HCT116 (cell line): ENCODE measurements around the gene PODNL1. TPM values are rescaled to one million over a fixed set of nuclear protein-coding genes. Genes with fewer than 3 reads are reported as not detected.

Source experiments
- ATAC-seq: fragments of 200-7000 bp; cut with Tn5 transposase; 2 replicates; pipeline ENCODE4 v1.9.1; 2020; ENCODE audit warnings: mild to moderate bottlenecking, moderate library complexity
- BruUV-seq: library from RNA; stranded (reverse); fragments of 400-500 nt; replicated peaks from 2 replicates; lab custom pipeline; 2021; lab: Mats Ljungman, UMichigan
- CTCF ChIA-PET: fragments of 300-600 bp; sonication (Branson Sonifier 250); formaldehyde crosslinking; loops from one replicate; lab custom pipeline; 2021; ENCODE audit warnings: antibody characterized with exemption; lab: Charles Lee
- POLR2A ChIA-PET: fragments of 300-600, 350-600 bp; sonication (Branson Sonifier 250); formaldehyde crosslinking; loops from one replicate; lab custom pipeline; 2021; ENCODE audit warnings: antibody characterized with exemption; lab: Charles Lee
- RAD21 ChIA-PET, 2 experiments: fragments of 300-600 bp; sonication (Branson Sonifier 250); formaldehyde crosslinking; loops; one replicate each; lab custom pipeline; 2023; ENCODE audit warnings: low total read pairs in 2 of 2; ENCODE audit not compliant: uncharacterized antibody in 2 of 2, unreplicated experiment in 2 of 2, low non-redundant PET in 1 of 2; lab: Charles Lee
- DNase-seq: peaks from one replicate; pipeline ENCODE4 v3.0.0-alpha.2; 2010; ENCODE audit warnings: low read depth, low spot score
- H2AFZ ChIP-seq: fragments of 200-600 bp; shearing (Covaris generic), sonication (generic); 2 replicates; pipeline ENCODE4 v1.6.1; 2017; ENCODE audit warnings: low read depth, mixed run types, mixed read lengths, antibody characterized with exemption, low read length; ENCODE audit not compliant: poor library complexity, severe bottlenecking
- H3K27ac ChIP-seq: 2 replicates; pipeline ENCODE4 v1.5.1; 2012; ENCODE audit warnings: low read depth, low read length
- H3K27me3 ChIP-seq: fragments of 200-600 bp; sonication (generic); 2 replicates; pipeline ENCODE4 v1.6.1; 2016; ENCODE audit warnings: mixed run types, low read length, mixed read lengths; ENCODE audit not compliant: insufficient read depth
- H3K36me3 ChIP-seq, 2 experiments: fragments of 200-500 bp in 1 of 2; fragments of 200-600 bp in 1 of 2; sonication (Bioruptor generic) in 1 of 2; sonication (generic) in 1 of 2; 2 replicates each; pipeline versions ENCODE4 v1.5.1 to v1.6.1; 2014 to 2016; ENCODE audit warnings: low read length in 2 of 2, inconsistent platforms in 1 of 2, mixed read lengths in 1 of 2, mixed run types in 1 of 2; ENCODE audit not compliant: insufficient read depth in 2 of 2, control insufficient read depth in 1 of 2
- H3K4me1 ChIP-seq, 2 experiments: fragments of 200-600 bp in 1 of 2; sonication (generic) in 1 of 2; 2 replicates each; pipeline versions ENCODE4 v1.5.1 to v1.6.1; 2012 to 2017; ENCODE audit warnings: low read length in 2 of 2, inconsistent platforms in 1 of 2, mild to moderate bottlenecking in 1 of 2, mixed read lengths in 1 of 2, mixed run types in 1 of 2, moderate library complexity in 1 of 2; ENCODE audit not compliant: insufficient read depth in 2 of 2, control insufficient read depth in 1 of 2
- H3K4me2 ChIP-seq: fragments of 200-600 bp; sonication (generic); 2 replicates; pipeline ENCODE4 v1.6.1; 2017; ENCODE audit warnings: mixed run types, low read length, mixed read lengths
- H3K4me3 ChIP-seq, 2 experiments: fragments of 200-600 bp in 1 of 2; sonication (generic) in 1 of 2; replicated peaks in 1 of 2; 2 replicates each; pipeline ENCODE4 v1.5.1; 2011 to 2016; ENCODE audit warnings: low read length in 2 of 2, control low read depth in 1 of 2, low read depth in 1 of 2, mild to moderate bottlenecking in 1 of 2, mixed read lengths in 1 of 2, mixed run types in 1 of 2
- H3K79me2 ChIP-seq: fragments of 200-600 bp; sonication (generic); 2 replicates; pipeline ENCODE4 v1.6.1; 2017; ENCODE audit warnings: mild to moderate bottlenecking, mixed run types, low read length, moderate library complexity, mixed read lengths; ENCODE audit not compliant: insufficient read depth
- H3K9ac ChIP-seq: fragments of 200-600 bp; sonication (generic); 2 replicates; pipeline ENCODE4 v1.6.1; 2016; ENCODE audit warnings: low read length, mixed read lengths
- H3K9me2 ChIP-seq: fragments of 200-600 bp; sonication (generic), shearing (Covaris generic); 2 replicates; pipeline ENCODE4 v1.6.1; 2017; ENCODE audit warnings: mixed run types, mild to moderate bottlenecking, moderate library complexity; ENCODE audit not compliant: insufficient read depth
- H3K9me3 ChIP-seq, 2 experiments: fragments of 200-500 bp in 1 of 2; fragments of 200-600 bp in 1 of 2; sonication (Bioruptor generic) in 1 of 2; sonication (generic) in 1 of 2; 2 replicates each; pipeline ENCODE4 v1.6.1; 2014 to 2017; ENCODE audit warnings: low read length in 2 of 2, mixed read lengths in 2 of 2, inconsistent platforms in 1 of 2, low read depth in 1 of 2, mild to moderate bottlenecking in 1 of 2, mixed run types in 1 of 2, moderate library complexity in 1 of 2; ENCODE audit not compliant: control insufficient read depth in 1 of 2, insufficient read depth in 1 of 2
- H4K20me1 ChIP-seq: fragments of 200-600 bp; sonication (generic), shearing (Covaris generic); 2 replicates; pipeline ENCODE4 v1.6.1; 2017; ENCODE audit warnings: mixed run types, mild to moderate bottlenecking, moderate library complexity; ENCODE audit not compliant: insufficient read depth
- ATF3 ChIP-seq: IDR thresholded peaks from 2 replicates; pipeline ENCODE4 v1.6.1; 2012
- EGR1 ChIP-seq: IDR thresholded peaks from 2 replicates; pipeline ENCODE4 v1.6.1; 2012; ENCODE audit warnings: low read depth
- EZH2 ChIP-seq: fragments of 200-600 bp; sonication (generic); IDR thresholded peaks from 2 replicates; pipeline ENCODE4 v1.6.1; 2017; ENCODE audit warnings: antibody characterized with exemption, mixed run types
- EZH2phosphoT487 ChIP-seq: fragments of 200-600 bp; IDR thresholded peaks from 2 replicates; pipeline ENCODE4 v1.6.1; 2018; ENCODE audit warnings: antibody characterized with exemption, borderline replicate concordance
- JUND ChIP-seq: IDR thresholded peaks from 2 replicates; pipeline ENCODE4 v1.6.1; 2012
- MAX ChIP-seq: IDR thresholded peaks from 2 replicates; pipeline ENCODE4 v1.6.1; 2012
- POLR2A ChIP-seq: IDR thresholded peaks from 2 replicates; pipeline ENCODE4 v1.7.0; 2011; ENCODE audit warnings: borderline replicate concordance; ENCODE audit not compliant: insufficient read depth, insufficient read length; ENCODE audit errors: extremely low read depth
- POLR2AphosphoS5 ChIP-seq: IDR thresholded peaks from 2 replicates; pipeline ENCODE4 v1.6.1; 2011; ENCODE audit warnings: mild to moderate bottlenecking, low read depth, low read length, moderate library complexity
- RAD21 ChIP-seq: IDR thresholded peaks from 2 replicates; pipeline ENCODE4 v1.6.1; 2012; ENCODE audit warnings: low read depth, mild to moderate bottlenecking
- SIN3A ChIP-seq: IDR thresholded peaks from 2 replicates; pipeline ENCODE4 v1.6.1; 2012; ENCODE audit warnings: low read depth
- SP1 ChIP-seq: IDR thresholded peaks from 2 replicates; pipeline ENCODE4 v1.6.1; 2012; ENCODE audit warnings: low read depth
- SRF ChIP-seq: IDR thresholded peaks from 2 replicates; pipeline ENCODE4 v1.6.1; 2012; ENCODE audit warnings: low read depth
- TCF7L2 ChIP-seq: IDR thresholded peaks from 2 replicates; pipeline ENCODE4 v1.7.0; 2011; ENCODE audit warnings: borderline replicate concordance, inconsistent platforms; ENCODE audit not compliant: insufficient read depth, insufficient read length; ENCODE audit errors: extremely low read depth
- ZBTB33 ChIP-seq: IDR thresholded peaks from 2 replicates; pipeline ENCODE4 v1.6.1; 2011; ENCODE audit warnings: mild to moderate bottlenecking, low read length, moderate library complexity; ENCODE audit not compliant: insufficient replicate concordance; ENCODE audit errors: extremely low read depth
- intact Hi-C: fragments of 100-400 bp; cut with micrococcal nuclease; formaldehyde crosslinking; loops from 2 replicates; pipeline ENCODE4 v1.10.0; 2022
- total RNA-seq: library from RNA; stranded (reverse); gene quantifications from one replicate; pipeline ENCODE4 v1.2.1, GENCODE V29; 2021; ENCODE audit not compliant: unreplicated experiment

Gene PODNL1
- total RNA-seq, 1 experiment from 2014 or later: 0.71 TPM

GRCh38 chr19:13966684-13967128 is 28.5 kb upstream of the PODNL1 start:
- Histone ChIP-seq H3K4me2 (no peak overlapping the region), H3K27ac (no peak overlapping the region), H3K9me3 (no peaks in the 10 kb centered on the region), H3K9me2 (no peaks in the 10 kb centered on the region), H2AFZ (no peak overlapping the region), H3K79me2 (no peaks in the 10 kb centered on the region), H4K20me1 (no peaks in the 10 kb centered on the region), H3K4me3 (no peak overlapping the region), H3K9ac (no peak overlapping the region), H3K4me1 (no peaks in the 10 kb centered on the region), H3K27me3 (no peaks in the 10 kb centered on the region), H3K36me3 (peaks cover 0 to 4% of the 10 kb centered on the region in 2 experiments; a peak in 2 of 4 replicates)
- BruUV-seq: no TSS peak
- POLR2A ChIA-PET: no interaction called here
- CTCF ChIA-PET: no interaction called here
- intact Hi-C loops: no loop called here
- RAD21 ChIA-PET: no interaction called here
- DNase-seq (no peak), ATAC-seq (no peak)
- no peak for TF ChIP-seq MAX
- no peak for TF ChIP-seq ATF3
- no peak for TF ChIP-seq SRF

GRCh38 chr19:13965926-13966683 is 27.9 kb upstream of the PODNL1 start:
- no TSS peak for BruUV-seq
- Histone ChIP-seq H4K20me1 (no peaks in the 10 kb centered on the region), H3K9me2 (no peaks in the 10 kb centered on the region), H3K4me1 (no peaks in the 10 kb centered on the region), H3K27ac (no peak overlapping the region), H3K4me2 (no peak overlapping the region), H3K9ac (no peak overlapping the region), H3K9me3 (no peaks in the 10 kb centered on the region), H3K36me3 (peaks cover 0 to 4% of the 10 kb centered on the region in 2 experiments; a peak in 3 of 4 replicates), H2AFZ (no peak overlapping the region), H3K4me3 (no peak overlapping the region), H3K27me3 (no peaks in the 10 kb centered on the region), H3K79me2 (no peaks in the 10 kb centered on the region)
- ChIA-PET CTCF (no interaction called here), POLR2A (no interaction called here), RAD21 (no interaction called here)
- TF ChIP-seq SIN3A: no peak
- no peak for TF ChIP-seq SRF
- TF ChIP-seq JUND: no peak
- TF ChIP-seq ZBTB33: no peak
- no peak for TF ChIP-seq RAD21
- TF ChIP-seq TCF7L2: no peak
- no peak for TF ChIP-seq MAX
- no peak for TF ChIP-seq POLR2AphosphoS5
- TF ChIP-seq ATF3: no peak
- no peak for TF ChIP-seq EGR1
- TF ChIP-seq SP1: no peak
- TF ChIP-seq EZH2: no peak
- no peak for TF ChIP-seq POLR2A
- TF ChIP-seq EZH2phosphoT487: no peak
- ATAC-seq (no peak), DNase-seq (no peak)
- intact Hi-C loops: no loop called here
